NK-92 (cell line): ENCODE data around the gene CSNK1A1L.

ENCODE experiments used
- DNase-seq: peaks from one replicate; lab custom pipeline; 2025; ENCODE audit not compliant: unreplicated experiment; lab: John Stamatoyannopoulos, UW

The CSNK1A1L gene

GRCh38 chr13:37105251-37105714, at the start of gene CSNK1A1L:
CSNK1A1L (minus strand) TSS chr13:37105664; CDS start chr13:37105256, 408 bp downstream.
- DNase-seq, result no peak

GRCh38 chr13:37149380-37149779, 43.9 kb upstream of the CSNK1A1L start:
- no peak for DNase-seq

- no peak for DNase-seq
These were observed 43.0 kb upstream of the CSNK1A1L start for GRCh38 chr13:37148501-37148900.

- no peak for DNase-seq
These were observed 39.2 kb upstream of the CSNK1A1L start for GRCh38 chr13:37144661-37145060.

GRCh38 chr13:37143911-37144310, 38.4 kb upstream of the CSNK1A1L start:
- no peak for DNase-seq

- DNase-seq, result no peak
These were observed 37.4 kb upstream of the CSNK1A1L start for GRCh38 chr13:37142877-37143276.

- no peak for DNase-seq
These were observed 35.5 kb upstream of the CSNK1A1L start for GRCh38 chr13:37141011-37141410.

- no peak for DNase-seq
These were observed 33.9 kb upstream of the CSNK1A1L start for GRCh38 chr13:37139356-37139755.

GRCh38 chr13:37138926-37139325, 33.5 kb upstream of the CSNK1A1L start:
- DNase-seq, result no peak

GRCh38 chr13:37138169-37138568, 32.7 kb upstream of the CSNK1A1L start:
- DNase-seq, result no peak

- no peak for DNase-seq
These were observed 31.2 kb upstream of the CSNK1A1L start for GRCh38 chr13:37136633-37137032.

- DNase-seq, result no peak
These were observed 30.7 kb upstream of the CSNK1A1L start for GRCh38 chr13:37136187-37136586.

GRCh38 chr13:37134411-37135041, 29.1 kb upstream of the CSNK1A1L start:
- no peak for DNase-seq

- no peak for DNase-seq
These were observed 26.7 kb upstream of the CSNK1A1L start for GRCh38 chr13:37132211-37132610.

GRCh38 chr13:37131092-37131491, 25.6 kb upstream of the CSNK1A1L start:
- no peak for DNase-seq

GRCh38 chr13:37129866-37130265, 24.4 kb upstream of the CSNK1A1L start:
- no peak for DNase-seq

GRCh38 chr13:37127691-37128241, 22.3 kb upstream of the CSNK1A1L start:
- DNase-seq, result no peak

- DNase-seq, result no peak
These were observed 17.9 kb upstream of the CSNK1A1L start for GRCh38 chr13:37123337-37123736.

- no peak for DNase-seq
These were observed 12.6 kb upstream of the CSNK1A1L start for GRCh38 chr13:37118016-37118415.

- DNase-seq, result no peak
These were observed 8.8 kb upstream of the CSNK1A1L start for GRCh38 chr13:37114250-37114649.

GRCh38 chr13:37113534-37113933, 8.1 kb upstream of the CSNK1A1L start:
- no peak for DNase-seq

- no peak for DNase-seq
These were observed 3.7 kb upstream of the CSNK1A1L start for GRCh38 chr13:37109051-37109678.
